ENCODE results near the gene ZAR1.

- TF ChIP-seq CTCF (IDR thresholded peaks at IDR 0.05 in 2 of 3, conservative IDR thresholded peaks at IDR 0.05 in 1 of 3; ENCODE audit: borderline replicate concordance in 1 of 3, insufficient read depth in 1 of 3, low read depth in 2 of 3, low read length in 2 of 3) (no peak), JUND (IDR thresholded peaks at IDR 0.05) (no peak), ATF3 (IDR thresholded peaks at IDR 0.05) (no peak), POLR2A (IDR thresholded peaks at IDR 0.05; ENCODE audit: borderline replicate concordance, extremely low read depth, insufficient read depth, insufficient read length) (no peak), RAD21 (IDR thresholded peaks at IDR 0.05; ENCODE audit: low read depth) (no peak), POLR2AphosphoS5 (IDR thresholded peaks at IDR 0.05; ENCODE audit: low read depth, low read length) (no peak), EZH2phosphoT487 (IDR thresholded peaks at IDR 0.05; ENCODE audit: borderline replicate concordance) (no peak), TCF7L2 (IDR thresholded peaks at IDR 0.05; ENCODE audit: borderline replicate concordance, extremely low read depth, insufficient read depth, insufficient read length) (no peak)
Observed at GRCh38 chr4:48478273-48478672, 11.8 kb upstream of the ZAR1 start.

Measured in HCT116 (cell line).